ENCODE measurements around the gene EDAR. TPM values are rescaled to one million over a fixed set of nuclear protein-coding genes. Genes with fewer than 3 reads are reported as not detected.

Gene EDAR
- total RNA-seq, 1 donor from 2014 or later = not detected

- no peak for TF ChIP-seq CTCF (IDR thresholded peaks at IDR 0.05; ENCODE audit: partially characterized antibody, unreplicated experiment)
- H3K27me3 Mint-ChIP-seq (ENCODE audit: unreplicated experiment) = peaks cover 9% of the 10 kb centered on the region
- H3K4me3 Mint-ChIP-seq (ENCODE audit: unreplicated experiment) = no peak overlapping the region
- H3K9me3 Mint-ChIP-seq (ENCODE audit: unreplicated experiment) = no peaks in the 10 kb centered on the region
- H3K36me3 Mint-ChIP-seq (ENCODE audit: unreplicated experiment) = no peaks in the 10 kb centered on the region
- no peak for DNase-seq
- no peak overlapping the region for H3K27ac Mint-ChIP-seq (ENCODE audit: unreplicated experiment)
- H3K4me1 Mint-ChIP-seq (ENCODE audit: low read depth, unreplicated experiment) = peaks cover 2% of the 10 kb centered on the region
These were observed 5.4 kb downstream of the EDAR start for GRCh38 chr2:108983610-108984009.

GRCh38 chr2:108983061-108983460, 6.0 kb downstream of the EDAR start:
- H3K4me1 Mint-ChIP-seq (ENCODE audit: low read depth, unreplicated experiment) = peaks cover 2% of the 10 kb centered on the region
- no peak overlapping the region for H3K27ac Mint-ChIP-seq (ENCODE audit: unreplicated experiment)
- no peak for TF ChIP-seq CTCF (IDR thresholded peaks at IDR 0.05; ENCODE audit: partially characterized antibody, unreplicated experiment)
- no peak for DNase-seq
- peaks cover 9% of the 10 kb centered on the region for H3K27me3 Mint-ChIP-seq (ENCODE audit: unreplicated experiment)
- H3K9me3 Mint-ChIP-seq (ENCODE audit: unreplicated experiment) = no peaks in the 10 kb centered on the region
- H3K4me3 Mint-ChIP-seq (ENCODE audit: unreplicated experiment) = no peak overlapping the region
- no peaks in the 10 kb centered on the region for H3K36me3 Mint-ChIP-seq (ENCODE audit: unreplicated experiment)

- no peak for DNase-seq
- peaks cover 2% of the 10 kb centered on the region for H3K4me1 Mint-ChIP-seq (ENCODE audit: low read depth, unreplicated experiment)
- H3K36me3 Mint-ChIP-seq (ENCODE audit: unreplicated experiment) = no peaks in the 10 kb centered on the region
- no peak overlapping the region for H3K4me3 Mint-ChIP-seq (ENCODE audit: unreplicated experiment)
- no peaks in the 10 kb centered on the region for H3K9me3 Mint-ChIP-seq (ENCODE audit: unreplicated experiment)
- peaks cover 9% of the 10 kb centered on the region for H3K27me3 Mint-ChIP-seq (ENCODE audit: unreplicated experiment)
- no peak for TF ChIP-seq CTCF (IDR thresholded peaks at IDR 0.05; ENCODE audit: partially characterized antibody, unreplicated experiment)
- H3K27ac Mint-ChIP-seq (ENCODE audit: unreplicated experiment) = no peak overlapping the region
These were observed 6.8 kb downstream of the EDAR start for GRCh38 chr2:108982259-108982679.

- DNase-seq = no peak
- no peak for TF ChIP-seq CTCF (IDR thresholded peaks at IDR 0.05; ENCODE audit: partially characterized antibody, unreplicated experiment)
These were observed 7.2 kb downstream of the EDAR start for GRCh38 chr2:108981846-108982245.

GRCh38 chr2:108980076-108980475, 8.9 kb downstream of the EDAR start:
- Mint-ChIP-seq H3K27ac (ENCODE audit: unreplicated experiment) (no peak overlapping the region), H3K36me3 (ENCODE audit: unreplicated experiment) (no peaks in the 10 kb centered on the region), H3K9me3 (ENCODE audit: unreplicated experiment) (peaks cover 2% of the 10 kb centered on the region), H3K27me3 (ENCODE audit: unreplicated experiment) (peaks cover 8% of the 10 kb centered on the region), H3K4me1 (ENCODE audit: low read depth, unreplicated experiment) (peaks cover 2% of the 10 kb centered on the region), H3K4me3 (ENCODE audit: unreplicated experiment) (no peak overlapping the region)
- no peak for TF ChIP-seq CTCF (IDR thresholded peaks at IDR 0.05; ENCODE audit: partially characterized antibody, unreplicated experiment)
- DNase-seq = no peak

More at GRCh38 chr2:108981846-108982245, 7.2 kb downstream of the EDAR start:
- Mint-ChIP-seq H3K36me3 (ENCODE audit: unreplicated experiment) (no peaks in the 10 kb centered on the region), H3K4me3 (ENCODE audit: unreplicated experiment) (no peak overlapping the region), H3K27ac (ENCODE audit: unreplicated experiment) (no peak overlapping the region), H3K4me1 (ENCODE audit: low read depth, unreplicated experiment) (peaks cover 2% of the 10 kb centered on the region), H3K27me3 (ENCODE audit: unreplicated experiment) (peaks cover 8% of the 10 kb centered on the region), H3K9me3 (ENCODE audit: unreplicated experiment) (no peaks in the 10 kb centered on the region)

Measured in glutamatergic neuron (in vitro differentiated cells).